Eye (tissue), 1 donor: ENCODE data around the gene IKZF4.

Source experiments
- DNase-seq: peaks from one replicate; pipeline ENCODE4 v3.0.0-alpha.2; 2015

The IKZF4 gene

DNA sequence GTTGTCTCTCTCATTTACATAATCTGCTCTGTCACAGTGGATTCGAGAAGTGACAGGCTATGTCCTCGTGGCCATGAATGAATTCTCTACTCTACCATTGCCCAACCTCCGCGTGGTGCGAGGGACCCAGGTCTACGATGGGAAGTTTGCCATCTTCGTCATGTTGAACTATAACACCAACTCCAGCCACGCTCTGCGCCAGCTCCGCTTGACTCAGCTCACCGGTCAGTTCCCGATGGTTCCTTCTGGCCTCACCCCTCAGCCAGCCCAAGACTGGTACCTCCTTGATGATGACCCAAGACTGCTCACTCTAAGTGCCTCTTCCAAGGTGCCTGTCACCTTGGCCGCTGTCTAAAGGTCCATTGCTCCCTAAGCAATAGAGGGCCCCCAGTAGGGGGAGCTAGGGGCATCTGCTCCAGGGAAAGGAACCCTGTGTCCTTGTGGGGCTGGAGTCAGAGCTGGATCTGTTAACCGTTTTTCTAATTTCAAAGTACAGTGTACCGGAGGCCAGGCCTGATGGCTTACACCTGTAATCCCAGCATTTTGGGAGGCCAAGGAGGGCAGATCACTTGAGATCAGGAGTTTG, 64.2 kb downstream of the IKZF4 start:
- DNase-seq, result no peak

DNA sequence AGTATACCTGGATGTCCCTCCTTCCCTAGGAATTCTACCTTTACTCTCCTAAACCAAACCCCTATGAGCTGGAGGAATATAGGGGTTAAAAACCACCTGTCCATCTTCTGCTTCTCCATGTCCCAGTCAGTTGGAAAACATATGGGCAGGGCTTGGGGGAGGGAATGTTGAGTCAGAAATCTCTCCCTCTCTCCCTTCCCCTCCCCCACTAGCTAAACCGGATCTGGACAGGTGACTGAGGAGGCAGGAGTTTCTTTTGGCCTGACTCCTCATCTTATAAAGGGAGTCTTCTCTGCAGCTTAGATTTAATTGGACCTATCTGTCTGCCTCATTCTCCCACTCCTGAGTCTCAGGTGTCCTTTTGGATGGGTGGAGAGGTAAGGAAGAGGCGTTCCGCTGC, 65.3 kb downstream of the IKZF4 start:
- no peak for DNase-seq

DNA sequence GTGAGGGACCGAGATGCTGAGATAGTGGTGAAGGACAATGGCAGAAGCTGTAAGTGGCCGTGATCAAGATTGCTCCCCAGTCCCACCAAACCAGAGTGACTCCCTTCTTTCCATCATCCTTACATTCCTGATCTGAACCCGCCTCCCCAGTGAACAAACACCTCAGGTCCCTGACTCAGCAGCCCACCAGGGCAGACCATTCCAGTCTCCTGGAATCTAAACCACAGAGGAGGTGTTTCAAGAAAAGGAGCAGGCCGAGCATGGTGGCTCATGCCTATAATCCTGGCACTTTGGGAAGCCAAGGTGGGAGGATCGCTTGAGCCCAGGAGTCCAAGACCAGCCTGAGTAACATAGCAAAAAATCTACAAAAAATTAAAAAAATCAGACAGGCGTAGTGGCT, 65.8 kb downstream of the IKZF4 start:
- DNase-seq, result no peak

DNA sequence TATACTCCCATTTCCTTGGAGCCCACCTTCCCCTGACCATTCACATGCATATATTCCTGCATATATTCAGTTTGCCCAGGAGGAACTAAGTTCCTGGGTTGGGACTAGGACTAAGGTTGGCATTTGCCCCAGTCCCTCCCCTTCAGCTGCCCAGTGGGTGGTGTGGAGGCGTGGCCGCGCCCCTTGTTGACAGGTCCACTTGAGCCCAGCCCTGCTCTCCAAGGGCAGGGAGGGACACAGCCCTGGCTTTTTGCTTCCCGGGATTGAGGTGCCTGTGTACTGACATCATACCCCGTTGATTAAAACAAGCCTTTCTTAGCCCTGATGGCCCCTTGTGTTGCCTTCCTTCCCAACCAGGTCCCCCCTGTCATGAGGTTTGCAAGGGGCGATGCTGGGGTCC, 66.4 kb downstream of the IKZF4 start:
- no peak for DNase-seq
